ENCODE data around the gene OS9. TPM values are rescaled to one million over a fixed set of nuclear protein-coding genes. Genes with fewer than 3 reads are reported as not detected.

Gene OS9
- total RNA-seq, 1 donor from 2014 or later: 338 TPM

DNA sequence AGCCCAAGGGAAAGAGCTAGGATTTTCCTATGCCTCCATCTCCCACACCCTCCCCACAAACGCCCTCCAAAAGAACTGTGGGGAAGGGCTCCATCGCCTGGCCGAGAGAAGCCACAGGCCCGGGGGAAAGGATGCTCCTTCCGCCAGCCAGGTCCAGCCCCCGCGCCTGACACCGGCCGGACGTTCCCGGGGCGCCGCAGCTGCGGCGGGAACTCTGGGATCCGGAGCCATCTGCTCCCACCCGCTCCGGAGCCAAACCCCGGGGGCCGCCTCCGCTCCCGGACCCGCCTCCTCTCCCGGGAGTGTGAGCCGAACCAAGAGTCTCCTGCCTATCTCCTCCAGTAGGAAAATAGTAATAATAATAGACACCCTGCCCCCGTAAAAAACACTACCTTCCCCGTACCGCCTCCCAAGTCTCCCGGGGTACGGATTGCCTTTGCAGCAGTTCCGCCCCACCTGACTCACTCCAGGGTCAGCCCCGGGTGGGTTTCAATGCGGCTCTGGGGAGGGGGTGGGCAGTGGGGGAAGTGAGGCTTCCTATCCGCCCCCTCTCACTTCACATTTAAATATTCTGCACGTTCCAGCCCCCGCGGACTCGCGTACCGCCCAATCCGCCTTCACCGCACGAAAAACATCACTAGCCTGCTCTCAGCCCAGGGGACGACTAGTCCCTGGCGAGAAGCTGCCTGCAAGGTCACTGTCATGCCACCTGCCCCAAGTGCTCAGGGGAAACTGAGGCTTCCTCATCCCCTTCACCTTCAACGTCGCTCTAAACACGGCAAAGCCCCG, 42.2 kb downstream of the OS9 start:
- TF ChIP-seq, protein P1, sequence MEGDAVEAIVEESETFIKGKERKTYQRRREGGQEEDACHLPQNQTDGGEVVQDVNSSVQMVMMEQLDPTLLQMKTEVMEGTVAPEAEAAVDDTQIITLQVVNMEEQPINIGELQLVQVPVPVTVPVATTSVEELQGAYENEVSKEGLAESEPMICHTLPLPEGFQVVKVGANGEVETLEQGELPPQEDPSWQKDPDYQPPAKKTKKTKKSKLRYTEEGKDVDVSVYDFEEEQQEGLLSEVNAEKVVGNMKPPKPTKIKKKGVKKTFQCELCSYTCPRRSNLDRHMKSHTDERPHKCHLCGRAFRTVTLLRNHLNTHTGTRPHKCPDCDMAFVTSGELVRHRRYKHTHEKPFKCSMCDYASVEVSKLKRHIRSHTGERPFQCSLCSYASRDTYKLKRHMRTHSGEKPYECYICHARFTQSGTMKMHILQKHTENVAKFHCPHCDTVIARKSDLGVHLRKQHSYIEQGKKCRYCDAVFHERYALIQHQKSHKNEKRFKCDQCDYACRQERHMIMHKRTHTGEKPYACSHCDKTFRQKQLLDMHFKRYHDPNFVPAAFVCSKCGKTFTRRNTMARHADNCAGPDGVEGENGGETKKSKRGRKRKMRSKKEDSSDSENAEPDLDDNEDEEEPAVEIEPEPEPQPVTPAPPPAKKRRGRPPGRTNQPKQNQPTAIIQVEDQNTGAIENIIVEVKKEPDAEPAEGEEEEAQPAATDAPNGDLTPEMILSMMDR (IDR thresholded peaks at IDR 0.05): peak; percentile 57
- peaks cover 26% of the 10 kb centered on the region for H3K4me1 Mint-ChIP-seq (ENCODE audit: unreplicated experiment)
- H3K27me3 Mint-ChIP-seq (ENCODE audit: unreplicated experiment): peaks cover 73% of the 10 kb centered on the region
- DNase-seq (ENCODE audit: extremely low spot score, unreplicated experiment): no peak
- H3K36me3 Mint-ChIP-seq (ENCODE audit: unreplicated experiment): no peaks in the 10 kb centered on the region
- no peaks in the 10 kb centered on the region for H3K9me3 Mint-ChIP-seq (ENCODE audit: unreplicated experiment)
- peak overlapping the region; percentile 76 for H3K4me3 Mint-ChIP-seq (ENCODE audit: unreplicated experiment)
- no peak overlapping the region for H3K27ac Mint-ChIP-seq (ENCODE audit: unreplicated experiment)

DNA sequence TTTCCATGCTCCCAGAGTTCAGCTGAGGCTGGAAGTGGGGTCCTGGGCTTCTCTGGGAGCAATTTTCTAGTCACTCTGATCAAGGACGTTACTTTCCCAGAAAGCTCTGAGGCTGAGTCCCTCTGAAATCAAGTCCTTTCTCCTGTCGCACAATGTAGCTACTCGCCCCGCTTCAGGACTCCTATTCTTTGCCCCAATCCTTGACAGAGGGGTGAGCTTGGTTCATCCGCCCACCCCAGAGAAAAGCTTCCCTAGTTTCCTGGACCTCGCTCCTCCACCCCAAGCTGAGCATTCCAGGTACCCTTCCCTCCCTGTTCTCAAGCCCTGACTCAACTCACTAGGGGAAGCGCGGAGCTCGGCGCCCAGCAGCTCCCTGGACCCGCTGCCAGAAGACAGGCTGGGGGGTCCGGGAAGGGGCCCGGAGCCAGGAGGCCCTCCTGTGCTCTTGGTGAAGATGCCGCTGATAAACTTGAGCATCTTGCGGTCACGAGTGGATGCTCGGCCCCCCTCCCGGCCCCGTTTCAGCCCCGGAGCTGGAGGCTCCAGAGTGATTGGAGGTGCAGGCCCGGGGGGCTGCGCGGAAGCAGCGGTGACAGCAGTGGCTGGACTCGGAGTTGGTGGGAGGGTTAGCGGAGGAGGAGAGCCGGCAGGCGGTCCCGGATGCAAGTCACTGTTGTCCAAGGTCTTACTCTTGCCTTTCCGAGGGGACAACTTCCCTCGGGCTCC, 43.0 kb downstream of the OS9 start:
- TF ChIP-seq, protein P1 (IDR thresholded peaks at IDR 0.05): no peak
- Mint-ChIP-seq H3K4me3 (ENCODE audit: unreplicated experiment) (peak overlapping the region; percentile 76), H3K36me3 (ENCODE audit: unreplicated experiment) (no peaks in the 10 kb centered on the region), H3K27me3 (ENCODE audit: unreplicated experiment) (peaks cover 76% of the 10 kb centered on the region), H3K9me3 (ENCODE audit: unreplicated experiment) (no peaks in the 10 kb centered on the region), H3K27ac (ENCODE audit: unreplicated experiment) (no peak overlapping the region), H3K4me1 (ENCODE audit: unreplicated experiment) (peaks cover 26% of the 10 kb centered on the region)
- no peak for DNase-seq (ENCODE audit: extremely low spot score, unreplicated experiment)

- H3K9me3 Mint-ChIP-seq (ENCODE audit: unreplicated experiment): no peaks in the 10 kb centered on the region
- DNase-seq (ENCODE audit: extremely low spot score, unreplicated experiment): no peak
- H3K36me3 Mint-ChIP-seq (ENCODE audit: unreplicated experiment): no peaks in the 10 kb centered on the region
- H3K27ac Mint-ChIP-seq (ENCODE audit: unreplicated experiment): no peak overlapping the region
- peaks cover 26% of the 10 kb centered on the region for H3K4me1 Mint-ChIP-seq (ENCODE audit: unreplicated experiment)
- H3K4me3 Mint-ChIP-seq (ENCODE audit: unreplicated experiment): peak overlapping the region; percentile 76
- peaks cover 75% of the 10 kb centered on the region for H3K27me3 Mint-ChIP-seq (ENCODE audit: unreplicated experiment)
- TF ChIP-seq, protein P1 (IDR thresholded peaks at IDR 0.05): peak; percentile 62
Observed at GRCh38 chr12:57737467-57738460, 43.8 kb downstream of the OS9 start.

DNA sequence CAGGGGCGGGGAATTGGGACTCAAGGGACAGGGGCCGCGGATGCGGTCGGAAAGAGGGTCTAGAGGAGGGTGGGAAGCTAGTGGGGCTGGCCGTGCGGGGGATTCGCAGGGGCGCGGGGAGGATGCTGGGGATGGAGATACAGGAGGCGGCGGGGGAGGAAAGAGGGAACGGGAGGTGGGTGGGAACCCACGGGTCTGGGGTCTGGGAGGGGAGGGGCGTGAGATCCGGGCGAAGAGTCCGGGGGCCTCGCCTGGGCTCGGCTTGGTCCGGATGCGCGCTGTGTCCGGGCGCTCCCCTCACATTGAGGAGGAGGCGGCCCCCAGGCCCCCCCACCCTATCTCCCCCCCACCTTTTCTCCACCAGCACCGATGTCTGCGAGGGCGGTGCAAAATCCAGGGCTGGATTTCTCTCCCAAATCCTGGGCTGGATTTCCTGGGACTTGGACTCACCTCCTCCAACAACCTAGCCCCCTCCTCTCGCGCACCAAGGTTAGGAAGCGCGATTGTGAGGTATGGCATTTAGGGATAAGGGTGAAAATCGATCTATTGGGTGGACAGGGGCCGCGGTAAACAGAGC, 44.8 kb downstream of the OS9 start, which contains the start of gene AGAP2:
Gene AGAP2, minus strand, starts transcription at position 82 of the 577 bp plus-strand sequence. CDS start 496 bp downstream, outside the sequence.
- H3K27me3 Mint-ChIP-seq (ENCODE audit: unreplicated experiment): peaks cover 65% of the 10 kb centered on the region

More for the DNA sequence above, 44.8 kb downstream of the OS9 start, which contains the start of gene AGAP2:
- no peaks in the 10 kb centered on the region for H3K9me3 Mint-ChIP-seq (ENCODE audit: unreplicated experiment)
- H3K4me1 Mint-ChIP-seq (ENCODE audit: unreplicated experiment): peaks cover 26% of the 10 kb centered on the region
- TF ChIP-seq, protein P1 (IDR thresholded peaks at IDR 0.05): no peak
- H3K4me3 Mint-ChIP-seq (ENCODE audit: unreplicated experiment): peak within 1 kb of the TSS; percentile 69
- no peak within 1 kb of the TSS for H3K27ac Mint-ChIP-seq (ENCODE audit: unreplicated experiment)
- H3K36me3 Mint-ChIP-seq (ENCODE audit: unreplicated experiment): no peaks in the 10 kb centered on the region
- DNase-seq (ENCODE audit: extremely low spot score, unreplicated experiment): no peak

Measured in osteocyte (in vitro differentiated cells).